ENCODE data around the gene BANP. TPM values are rescaled to one million over a fixed set of nuclear protein-coding genes. Genes with fewer than 3 reads are reported as not detected.

The BANP gene
- total RNA-seq, 1 experiment from 2014 or later: 24.2 TPM

- Histone ChIP-seq H3K9me2 (replicated peaks; ENCODE audit: low read length) (no peaks in the 10 kb centered on the region), H3K4me2 (ENCODE audit: low read length) (peak overlapping the region; percentile 85), H3K4me1 (ENCODE audit: insufficient read depth, low read length) (0 out of 2 replicates have a peak, but pooled peaks cover 7% of the 10 kb centered on the region), H3F3A (ENCODE audit: low read length, unreplicated experiment) (no peaks in the 10 kb centered on the region), H3K9me3 (ENCODE audit: low read length) (no peaks in the 10 kb centered on the region), H3K36me3 (ENCODE audit: low read depth, low read length) (no peaks in the 10 kb centered on the region), H3K27me3 (ENCODE audit: low read length) (no peaks in the 10 kb centered on the region), H3K4me3 (ENCODE audit: low read length) (peak overlapping the region; percentile 91), H2AFZ (ENCODE audit: low read length) (no peak overlapping the region), H3K9ac (ENCODE audit: low read length) (peak overlapping the region; percentile 100), H3K79me2 (ENCODE audit: low read length) (peaks cover 62% of the 10 kb centered on the region), H4K20me1 (ENCODE audit: low read length) (no peaks in the 10 kb centered on the region), H3K27ac (ENCODE audit: low read length) (no peak overlapping the region)
- no TSS peak for BruUV-seq (replicated peaks)
- ATAC-seq (no peak), DNase-seq (no peak)
- ChIA-PET CTCF (no interaction called here), POLR2A (ENCODE audit: unreplicated experiment) (no interaction called here)
- intact Hi-C loops (cut with micrococcal nuclease): no loop called here
- no peak for TF ChIP-seq CTCF (conservative IDR thresholded peaks at IDR 0.05; ENCODE audit: low read depth, low read length)
Measured at GRCh38 chr16:87952751-87953150, 1.5 kb downstream of the BANP start.

- Histone ChIP-seq H3K79me2 (ENCODE audit: low read length) (peaks cover 70% of the 10 kb centered on the region), H3K4me2 (ENCODE audit: low read length) (no peak overlapping the region; the same call in 1 of the 2 replicates), H3K9me3 (ENCODE audit: low read length) (no peaks in the 10 kb centered on the region), H3K27ac (ENCODE audit: low read length) (no peak overlapping the region), H3K27me3 (ENCODE audit: low read length) (no peaks in the 10 kb centered on the region), H3K36me3 (ENCODE audit: low read depth, low read length) (no peaks in the 10 kb centered on the region), H3K9ac (ENCODE audit: low read length) (no peak overlapping the region), H2AFZ (ENCODE audit: low read length) (no peak overlapping the region), H3F3A (ENCODE audit: low read length, unreplicated experiment) (no peaks in the 10 kb centered on the region), H3K4me1 (ENCODE audit: insufficient read depth, low read length) (0 out of 2 replicates have a peak, but pooled peaks cover 7% of the 10 kb centered on the region), H3K9me2 (replicated peaks; ENCODE audit: low read length) (no peaks in the 10 kb centered on the region), H4K20me1 (ENCODE audit: low read length) (no peaks in the 10 kb centered on the region), H3K4me3 (ENCODE audit: low read length) (no peak overlapping the region)
- POLR2A ChIA-PET (ENCODE audit: unreplicated experiment): no interaction called here
- DNase-seq (no peak), ATAC-seq (no peak)
- BruUV-seq (replicated peaks): no TSS peak
- intact Hi-C loops (cut with micrococcal nuclease): no loop called here
- no peak for TF ChIP-seq EZH2 (IDR thresholded peaks at IDR 0.05; ENCODE audit: low read length, unreplicated experiment)
- no peak for TF ChIP-seq CTCF (conservative IDR thresholded peaks at IDR 0.05; ENCODE audit: low read depth, low read length)
- no peak for TF ChIP-seq EZH2phosphoT487 (IDR thresholded peaks at IDR 0.05; ENCODE audit: borderline replicate concordance, low read length)
- CTCF ChIA-PET: no interaction called here
Measured at GRCh38 chr16:87953308-87954215, 2.3 kb downstream of the BANP start.

- intact Hi-C loops (cut with micrococcal nuclease): no loop called here
- ChIA-PET CTCF (no interaction called here), POLR2A (ENCODE audit: unreplicated experiment) (no interaction called here)
- H3K9me2 ChIP-seq (replicated peaks; ENCODE audit: low read length): no peaks in the 10 kb centered on the region
- H3K27me3 ChIP-seq (ENCODE audit: low read length): no peaks in the 10 kb centered on the region
- no peaks in the 10 kb centered on the region for H3K36me3 ChIP-seq (ENCODE audit: low read depth, low read length)
- H3K9me3 ChIP-seq (ENCODE audit: low read length): no peaks in the 10 kb centered on the region
- no peak overlapping the region for H3K9ac ChIP-seq (ENCODE audit: low read length)
- H3K4me1 ChIP-seq (ENCODE audit: insufficient read depth, low read length): 0 out of 2 replicates have a peak, but pooled peaks cover 7% of the 10 kb centered on the region
- no peak overlapping the region for H3K4me2 ChIP-seq (ENCODE audit: low read length)
- ATAC-seq (no peak), DNase-seq (no peak)
- no peaks in the 10 kb centered on the region for H3F3A ChIP-seq (ENCODE audit: low read length, unreplicated experiment)
- H2AFZ ChIP-seq (ENCODE audit: low read length): no peak overlapping the region
- no peak for TF ChIP-seq EZH2 (IDR thresholded peaks at IDR 0.05; ENCODE audit: low read length, unreplicated experiment)
- no peak for TF ChIP-seq EZH2phosphoT487 (IDR thresholded peaks at IDR 0.05; ENCODE audit: borderline replicate concordance, low read length)
- TF ChIP-seq CTCF (conservative IDR thresholded peaks at IDR 0.05; ENCODE audit: low read depth, low read length): no peak
- H3K27ac ChIP-seq (ENCODE audit: low read length): no peak overlapping the region
- H4K20me1 ChIP-seq (ENCODE audit: low read length): no peaks in the 10 kb centered on the region
- no peak overlapping the region for H3K4me3 ChIP-seq (ENCODE audit: low read length)
- no TSS peak for BruUV-seq (replicated peaks)
- peaks cover 78% of the 10 kb centered on the region for H3K79me2 ChIP-seq (ENCODE audit: low read length)
Measured at GRCh38 chr16:87954361-87954760, 3.1 kb downstream of the BANP start.

Measured in PC-3 (cell line).